Gastrocnemius medialis (tissue), 4 donors: ENCODE data around the gene ARHGAP30. TPM values are rescaled to one million over a fixed set of nuclear protein-coding genes. Genes with fewer than 3 reads are reported as not detected.

ENCODE experiments used
- ATAC-seq, 2 donors: fragments of 150-250 bp; one replicate each; pipeline ENCODE4 v1.9.1; 2016
- DNase-seq, 2 donors: peaks; one replicate each; pipeline ENCODE4 v3.0.0-alpha.2; 2019
- H3K27ac ChIP-seq, 4 donors: fragments of 200-600 bp; sonication (generic); 1 replicate in 1 of 4; 2 replicates in 3 of 4; pipeline ENCODE4 v1.5.1; 2016 to 2018; ENCODE audit warnings: mild to moderate bottlenecking in 2 of 4, moderate library complexity in 1 of 4
- H3K27me3 ChIP-seq, 3 donors: fragments of 200-600 bp; sonication (generic) in 2 of 3; 1 replicate in 1 of 3; 2 replicates in 2 of 3; pipeline versions ENCODE4 v1.5.1 to v1.6.0; 2016 to 2019; ENCODE audit warnings: mild to moderate bottlenecking in 1 of 3, moderate library complexity in 1 of 3
- H3K36me3 ChIP-seq, 2 donors: fragments of 200-600 bp; sonication (generic) in 1 of 2; one replicate each; pipeline ENCODE4 v1.5.1; 2017 to 2018
- H3K4me1 ChIP-seq, 2 donors: fragments of 200-600 bp; sonication (generic) in 1 of 2; one replicate each; pipeline ENCODE4 v1.5.1; 2016 to 2017; ENCODE audit warnings: mild to moderate bottlenecking in 2 of 2
- H3K4me3 ChIP-seq, 4 donors: fragments of 200-600 bp; sonication (generic) in 3 of 4; 1 replicate in 1 of 4; 2 replicates in 3 of 4; pipeline ENCODE4 v1.5.1; 2016 to 2019; ENCODE audit warnings: mild to moderate bottlenecking in 2 of 4
- H3K9me3 ChIP-seq, 3 donors: fragments of 200-600 bp; sonication (generic) in 2 of 3; 1 replicate in 1 of 3; 2 replicates in 2 of 3; pipeline ENCODE4 v1.5.1; 2016 to 2019
- POLR2A ChIP-seq, 2 donors: fragments of 450-650 bp; IDR thresholded peaks; one replicate each; pipeline ENCODE4 v1.6.1; 2017; ENCODE audit warnings: antibody characterized with exemption in 2 of 2, mild to moderate bottlenecking in 2 of 2, moderate library complexity in 2 of 2
- in situ Hi-C, 4 donors: fragments of 200-750 bp; cut with MboI; loops; one replicate each; pipeline versions ENCODE4 v1.15.0 to v1.8.0; 2017; ENCODE audit warnings: low sequenced_read_pairs in 4 of 4
- intact Hi-C: fragments of 100-400 bp; cut with DNase I; formaldehyde crosslinking; loops from one replicate; pipeline ENCODE4 v1.15.1; 2023; ENCODE audit warnings: low total_unique reads
- total RNA-seq, 4 donors: library from RNA; depleted of rRNA; stranded (reverse); fragments of >200 nt; gene quantifications; one replicate each; pipeline versions ENCODE4 v1.1.0 to v1.2.3, GENCODE V29; 2016
- TF ChIP-seq, protein P1 (sequence below), 5 experiments: fragments of 450-650 bp in 3 of 5; fragments of 200-600 bp in 2 of 5; sonication (generic) in 2 of 5; IDR thresholded peaks in 4 of 5; conservative IDR thresholded peaks in 1 of 5; 1 replicate in 4 of 5; 2 replicates in 1 of 5; pipeline ENCODE4 v1.5.1; 2016 to 2019; ENCODE audit warnings: antibody characterized with exemption in 5 of 5, mild to moderate bottlenecking in 3 of 5, moderate library complexity in 3 of 5

ARHGAP30 gene
- total RNA-seq, 4 donors from 2014 or later, result 0.61 to 1.6 (median 1.0) TPM

DNA sequence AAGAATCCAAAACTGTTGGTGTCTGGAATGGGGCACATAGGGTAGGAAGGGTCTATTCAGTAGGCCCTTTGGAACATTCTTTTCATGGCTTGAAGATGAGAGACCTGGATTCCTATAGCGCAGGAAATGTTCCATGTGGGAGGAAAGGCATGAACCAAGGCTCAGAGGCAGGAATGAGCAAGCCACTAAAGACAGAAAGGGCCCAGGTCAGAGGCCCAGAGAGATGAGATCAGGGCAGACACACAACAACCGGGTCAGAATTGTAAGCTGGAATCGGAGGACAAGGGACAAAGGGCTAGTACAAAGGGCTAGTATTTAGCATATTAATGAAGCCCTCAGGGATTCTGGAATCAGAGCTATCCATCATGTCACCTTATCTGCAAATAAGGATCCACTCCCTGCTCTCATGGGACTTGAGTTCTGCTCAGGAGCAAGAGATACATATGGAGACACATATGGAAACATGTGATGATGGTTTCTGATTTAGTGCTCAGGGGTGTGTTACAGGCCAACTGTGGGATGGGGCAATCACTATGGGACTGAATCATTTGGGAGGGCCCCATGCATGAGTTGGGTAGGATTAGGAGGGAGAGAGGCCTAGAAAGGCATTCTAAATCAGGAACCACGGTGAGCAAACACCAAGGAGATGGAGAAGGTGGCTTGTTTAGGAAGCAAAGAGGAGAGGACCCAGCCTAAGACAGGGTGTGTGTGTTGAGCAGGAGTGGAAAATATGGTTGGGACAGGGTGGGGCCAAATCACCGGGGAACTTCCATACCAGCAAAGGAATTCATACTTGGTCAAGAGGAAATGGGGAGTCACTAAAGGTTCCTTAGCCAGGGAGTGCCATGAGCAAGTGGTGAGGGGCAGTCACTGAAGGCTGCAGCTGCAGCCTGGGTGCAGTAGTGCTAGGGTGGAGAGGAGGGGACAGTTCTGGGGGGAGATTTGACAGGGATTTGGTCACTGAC, 11.0 kb upstream of the ARHGAP30 start:
- no peaks in the 10 kb centered on the region for H3K4me1 ChIP-seq
- no peak overlapping the region for H3K4me3 ChIP-seq
- ATAC-seq (no peak), DNase-seq (no peak)
- intact Hi-C loops, result no loop called here
- H3K36me3 ChIP-seq, result no peaks in the 10 kb centered on the region
- in situ Hi-C loops, result no loop called here
- no peaks in the 10 kb centered on the region for H3K9me3 ChIP-seq
- no peaks in the 10 kb centered on the region for H3K27me3 ChIP-seq
- no peak overlapping the region for H3K27ac ChIP-seq
- no peak for TF ChIP-seq POLR2A (IDR thresholded peaks at IDR 0.05)
- TF ChIP-seq, protein P1, sequence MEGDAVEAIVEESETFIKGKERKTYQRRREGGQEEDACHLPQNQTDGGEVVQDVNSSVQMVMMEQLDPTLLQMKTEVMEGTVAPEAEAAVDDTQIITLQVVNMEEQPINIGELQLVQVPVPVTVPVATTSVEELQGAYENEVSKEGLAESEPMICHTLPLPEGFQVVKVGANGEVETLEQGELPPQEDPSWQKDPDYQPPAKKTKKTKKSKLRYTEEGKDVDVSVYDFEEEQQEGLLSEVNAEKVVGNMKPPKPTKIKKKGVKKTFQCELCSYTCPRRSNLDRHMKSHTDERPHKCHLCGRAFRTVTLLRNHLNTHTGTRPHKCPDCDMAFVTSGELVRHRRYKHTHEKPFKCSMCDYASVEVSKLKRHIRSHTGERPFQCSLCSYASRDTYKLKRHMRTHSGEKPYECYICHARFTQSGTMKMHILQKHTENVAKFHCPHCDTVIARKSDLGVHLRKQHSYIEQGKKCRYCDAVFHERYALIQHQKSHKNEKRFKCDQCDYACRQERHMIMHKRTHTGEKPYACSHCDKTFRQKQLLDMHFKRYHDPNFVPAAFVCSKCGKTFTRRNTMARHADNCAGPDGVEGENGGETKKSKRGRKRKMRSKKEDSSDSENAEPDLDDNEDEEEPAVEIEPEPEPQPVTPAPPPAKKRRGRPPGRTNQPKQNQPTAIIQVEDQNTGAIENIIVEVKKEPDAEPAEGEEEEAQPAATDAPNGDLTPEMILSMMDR (IDR thresholded peaks at IDR 0.05 in 4 of 5, conservative IDR thresholded peaks at IDR 0.05 in 1 of 5), result no peak

- intact Hi-C loops (no loop called here), in situ Hi-C loops (no loop called here)
- no peaks in the 10 kb centered on the region for H3K27me3 ChIP-seq
- DNase-seq, result no peak
- ATAC-seq, result no peak
- H3K4me3 ChIP-seq, result no peak overlapping the region
- no peaks in the 10 kb centered on the region for H3K4me1 ChIP-seq
- no peaks in the 10 kb centered on the region for H3K36me3 ChIP-seq
- no peak overlapping the region for H3K27ac ChIP-seq
- H3K9me3 ChIP-seq, result no peaks in the 10 kb centered on the region
- TF ChIP-seq, protein P1 (IDR thresholded peaks at IDR 0.05 in 4 of 5, conservative IDR thresholded peaks at IDR 0.05 in 1 of 5), result no peak
- TF ChIP-seq POLR2A (IDR thresholded peaks at IDR 0.05), result no peak
These were observed 9.9 kb upstream of the ARHGAP30 start for GRCh38 chr1:161079436-161080110.

DNA sequence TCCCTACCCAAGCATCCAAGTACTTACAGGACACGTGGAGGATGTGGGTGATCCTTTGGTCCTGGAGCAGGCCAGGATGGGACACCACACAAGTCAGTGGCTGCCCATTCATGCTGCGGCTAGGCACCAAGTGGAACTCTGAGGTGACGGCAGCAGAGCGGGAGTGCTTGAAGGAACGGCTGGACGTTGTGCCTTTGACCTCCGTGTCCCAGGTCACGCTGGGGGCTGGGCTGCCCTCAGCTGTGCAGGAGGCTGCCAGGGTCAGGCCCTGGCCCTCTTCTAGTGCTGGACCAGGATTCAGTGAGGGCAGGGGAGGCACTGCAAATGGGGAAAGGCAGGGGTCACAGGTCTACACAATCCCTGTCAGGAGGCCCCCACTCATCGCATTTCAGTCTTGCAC, 7.7 kb upstream of the ARHGAP30 start:
- H3K27ac ChIP-seq, result no peak overlapping the region
- TF ChIP-seq, protein P1 (IDR thresholded peaks at IDR 0.05 in 4 of 5, conservative IDR thresholded peaks at IDR 0.05 in 1 of 5), result no peak
- TF ChIP-seq POLR2A (IDR thresholded peaks at IDR 0.05), result no peak
- no peaks in the 10 kb centered on the region for H3K36me3 ChIP-seq
- intact Hi-C loops, result no loop called here
- ATAC-seq, result no peak
- in situ Hi-C loops, result no loop called here
- H3K4me1 ChIP-seq, result no peaks in the 10 kb centered on the region
- no peak for DNase-seq
- H3K27me3 ChIP-seq, result no peaks in the 10 kb centered on the region
- no peak overlapping the region for H3K4me3 ChIP-seq
- no peaks in the 10 kb centered on the region for H3K9me3 ChIP-seq

DNA sequence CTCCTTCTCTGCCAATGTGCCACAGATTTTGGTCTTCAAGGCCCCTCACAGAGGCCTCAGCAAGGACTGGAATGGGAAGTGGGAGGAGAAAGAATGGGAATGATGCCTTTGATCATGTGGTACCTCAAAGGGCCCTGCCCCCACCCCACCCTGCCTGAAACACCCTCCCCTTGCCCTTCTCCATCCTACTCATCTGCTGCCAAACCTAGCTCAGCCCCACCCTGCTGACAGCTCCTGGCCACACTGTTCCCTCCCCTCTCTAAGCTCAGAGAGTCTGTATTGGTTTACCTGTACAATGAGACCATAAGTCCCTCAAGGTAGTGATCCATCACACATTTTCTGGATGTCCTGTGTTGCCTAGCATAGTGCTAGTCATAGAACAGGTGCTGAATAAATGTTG, 6.7 kb upstream of the ARHGAP30 start:
- H3K4me3 ChIP-seq, result no peak overlapping the region
- ATAC-seq (no peak), DNase-seq (no peak)
- TF ChIP-seq, protein P1 (IDR thresholded peaks at IDR 0.05 in 4 of 5, conservative IDR thresholded peaks at IDR 0.05 in 1 of 5), result no peak
- TF ChIP-seq POLR2A (IDR thresholded peaks at IDR 0.05), result no peak
- no peaks in the 10 kb centered on the region for H3K36me3 ChIP-seq
- in situ Hi-C loops (no loop called here), intact Hi-C loops (no loop called here)
- no peaks in the 10 kb centered on the region for H3K27me3 ChIP-seq
- no peak overlapping the region for H3K27ac ChIP-seq
- H3K9me3 ChIP-seq, result no peaks in the 10 kb centered on the region
- H3K4me1 ChIP-seq, result no peaks in the 10 kb centered on the region
